Stimulated activated naive CD4-positive, alpha-beta T cell treated with Interleukin-2 at 50 U/mL for 16 hours (primary cell): ENCODE measurements around the gene SHISA6.

ENCODE experiments used
- DNase-seq: peaks from one replicate; lab custom pipeline; 2025; lab: John Stamatoyannopoulos, UW

The SHISA6 gene

DNA sequence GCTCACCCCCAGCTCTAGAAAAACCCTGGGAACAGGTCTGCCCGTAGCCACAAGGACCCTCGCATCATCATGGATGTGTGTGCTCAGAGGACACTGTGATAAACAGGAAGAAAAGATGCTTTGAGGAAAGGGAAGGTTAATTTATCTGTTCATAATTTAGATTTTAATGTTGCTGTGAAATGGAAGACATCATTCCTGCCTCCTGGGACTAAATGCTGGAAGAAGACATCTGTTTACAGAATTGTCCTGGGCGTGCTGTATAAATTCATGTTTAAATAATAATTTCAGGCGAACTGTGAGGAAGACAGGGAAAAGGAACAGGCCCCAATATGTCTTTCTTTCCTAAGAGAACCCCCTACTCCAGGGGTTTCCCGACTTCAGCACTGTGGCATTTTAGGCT, 112.6 kb downstream of the SHISA6 start:
- no peak for DNase-seq

DNA sequence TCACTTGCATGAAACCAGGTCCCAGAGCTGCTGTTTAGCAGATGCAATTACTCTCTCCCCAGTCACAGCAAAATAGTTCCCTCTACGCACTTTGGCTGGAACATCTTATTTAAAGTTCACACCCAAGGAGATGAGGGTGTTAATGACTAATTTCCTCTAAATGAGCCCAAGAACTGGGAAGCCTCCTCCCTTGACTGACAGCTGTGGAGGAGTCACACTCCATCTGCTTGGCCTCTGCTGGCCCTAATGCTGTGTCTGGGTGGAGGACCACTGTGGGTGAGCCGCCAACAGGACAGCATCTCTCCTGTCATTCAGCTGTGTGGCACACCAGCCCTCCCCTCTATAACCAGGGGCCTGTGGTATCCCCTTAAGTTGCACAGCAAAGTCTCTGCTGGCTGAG, 115.4 kb downstream of the SHISA6 start:
- DNase-seq: no peak

DNA sequence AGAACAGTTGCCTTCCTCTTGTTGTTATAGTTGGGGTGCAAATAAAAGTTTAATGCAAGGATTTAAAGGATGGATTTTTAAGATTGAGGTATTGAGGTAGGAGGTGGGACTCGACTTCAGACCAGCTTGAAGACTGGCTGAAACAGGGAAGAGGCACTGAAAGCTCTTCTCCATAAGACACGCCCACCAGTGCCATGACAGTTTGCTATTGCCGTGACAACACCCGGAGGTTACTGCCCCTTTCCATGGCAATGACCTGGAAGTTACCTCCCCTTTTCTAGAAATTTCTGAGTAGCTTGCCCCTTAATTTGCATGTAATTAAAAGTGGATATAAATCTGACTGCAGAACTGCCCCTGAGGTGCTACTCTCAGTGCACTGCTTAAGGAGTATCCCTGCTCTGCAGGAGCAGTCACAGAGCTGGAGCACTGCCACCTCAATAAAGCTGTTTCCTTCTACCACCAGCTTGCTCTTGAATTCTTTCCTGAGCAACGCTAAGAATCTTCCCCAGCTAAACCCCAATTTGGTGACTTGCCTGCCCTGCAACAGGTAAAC, 122.6 kb downstream of the SHISA6 start:
- DNase-seq: no peak

DNA sequence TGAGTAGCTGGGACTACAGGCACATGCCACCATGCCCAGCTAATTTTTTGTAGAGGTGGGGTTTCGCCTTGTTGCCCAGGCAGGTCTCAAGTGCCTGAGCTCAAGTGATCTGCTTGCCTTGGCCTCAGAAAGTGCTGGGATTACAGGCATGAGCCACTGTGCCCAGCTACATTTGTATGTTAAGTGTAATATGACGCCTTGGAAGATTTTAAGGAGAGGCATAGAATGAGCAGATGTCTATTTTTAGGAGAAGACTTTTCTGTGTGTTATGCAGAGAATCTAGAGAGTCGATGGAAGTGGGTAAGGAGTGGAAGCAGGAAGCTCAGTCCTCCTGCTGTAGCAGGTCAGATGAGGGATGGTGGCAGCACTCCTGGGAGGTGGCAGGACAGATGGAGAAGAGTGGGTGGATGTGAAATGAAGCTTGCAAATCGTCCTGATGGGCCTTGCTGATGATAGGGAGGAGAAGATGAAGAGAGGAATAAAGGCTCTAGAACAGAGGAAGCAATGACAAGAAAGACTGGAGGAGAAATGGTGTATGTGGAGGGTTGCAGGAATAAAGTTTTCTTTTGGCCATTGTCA, 125.3 kb downstream of the SHISA6 start:
- no peak for DNase-seq

DNA sequence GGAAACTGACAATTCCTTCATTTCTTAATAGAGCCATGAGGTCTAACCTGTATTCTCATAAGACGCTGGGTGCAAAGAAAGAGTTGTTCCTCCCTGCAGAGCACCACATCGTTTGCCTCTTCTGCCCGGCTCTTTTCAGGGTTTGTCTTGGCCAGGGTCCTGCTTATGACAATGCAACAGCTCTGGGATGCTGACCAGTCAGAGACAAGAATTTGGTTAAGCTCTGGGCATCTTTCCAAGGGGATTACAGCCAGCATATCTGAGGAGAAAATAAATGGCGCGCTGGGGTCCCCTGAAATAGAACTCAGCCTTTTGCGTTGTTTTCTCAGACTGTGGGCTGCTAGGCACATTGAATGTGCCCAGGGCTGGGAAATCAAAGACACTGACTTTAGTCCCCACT, 128.6 kb downstream of the SHISA6 start:
- DNase-seq: no peak

DNA sequence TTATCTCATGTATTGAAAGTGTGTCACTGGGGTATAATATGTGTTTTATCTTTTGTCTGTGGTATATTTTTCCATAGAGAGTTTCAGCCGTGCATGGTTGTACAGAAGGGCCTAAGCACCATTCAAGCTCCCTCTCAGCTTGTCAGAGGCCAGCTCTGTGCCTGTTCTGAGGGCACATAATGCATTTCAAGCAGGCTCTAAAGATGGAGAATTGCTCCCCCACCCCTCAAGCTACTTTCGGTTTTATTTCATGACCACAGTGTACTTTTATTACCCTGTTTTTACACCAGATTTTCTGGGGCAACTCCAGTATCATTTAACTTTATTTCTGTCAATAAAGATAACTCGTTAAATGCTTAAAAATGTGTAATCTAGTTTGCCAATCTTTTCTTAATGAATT, 131.7 kb downstream of the SHISA6 start:
- no peak for DNase-seq

DNA sequence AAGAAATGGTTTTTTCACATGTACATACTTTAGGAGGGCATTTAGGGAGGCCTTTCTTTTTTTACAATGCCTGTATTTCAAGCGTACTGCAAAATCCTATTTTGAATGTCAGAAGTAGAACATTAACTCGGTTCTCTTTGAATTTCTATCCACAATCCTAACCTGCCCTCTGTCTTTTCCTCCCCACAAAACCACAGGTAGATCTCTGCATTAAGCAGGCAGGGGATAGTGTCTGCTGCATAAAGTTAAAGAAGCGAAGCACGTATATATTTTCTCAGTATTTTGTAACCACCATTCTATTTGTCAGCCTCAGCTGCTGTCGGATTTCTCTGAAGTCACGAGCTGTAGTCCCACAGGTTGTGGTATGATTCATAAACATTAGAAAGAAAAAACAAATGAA, 137.5 kb downstream of the SHISA6 start:
- no peak for DNase-seq

DNA sequence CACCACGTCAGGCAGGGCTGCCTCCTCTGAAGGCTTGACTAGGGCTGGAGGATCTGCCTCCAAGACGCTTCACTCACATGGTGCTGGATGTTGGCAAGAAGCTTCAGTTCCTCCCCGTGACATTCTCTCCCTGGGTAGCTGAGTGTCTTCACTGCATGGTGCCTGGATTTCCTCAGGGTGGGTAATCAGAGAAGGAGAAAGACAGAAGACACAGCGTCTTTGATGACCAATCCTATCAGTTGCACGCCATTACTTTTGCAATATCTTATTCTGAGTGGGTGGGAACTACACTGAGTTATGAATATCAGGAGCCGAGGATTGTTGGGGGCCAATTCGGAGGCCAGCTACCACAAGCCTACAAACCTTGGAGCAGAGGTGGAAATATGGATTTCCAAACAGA, 139.7 kb downstream of the SHISA6 start:
- DNase-seq: no peak

DNA sequence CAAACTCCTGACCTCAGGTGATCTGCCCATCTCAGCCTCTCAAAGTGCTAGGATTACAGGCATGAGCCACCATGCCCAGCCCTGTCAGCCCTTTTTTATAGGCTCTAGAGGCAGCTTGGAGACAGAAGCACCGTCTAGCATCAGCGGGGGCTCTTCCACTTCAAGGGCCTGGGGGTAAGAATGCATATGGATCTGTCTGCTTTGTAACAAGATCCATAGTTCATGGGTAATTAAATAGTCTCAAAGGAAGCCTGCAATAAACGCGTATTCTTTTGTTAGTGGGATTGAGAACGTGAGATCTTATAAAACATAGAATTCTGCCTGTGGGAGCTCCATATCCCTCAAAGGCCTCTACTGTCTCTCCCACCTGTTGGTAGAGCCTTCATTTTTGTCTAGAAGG, 142.1 kb downstream of the SHISA6 start:
- DNase-seq: no peak

DNA sequence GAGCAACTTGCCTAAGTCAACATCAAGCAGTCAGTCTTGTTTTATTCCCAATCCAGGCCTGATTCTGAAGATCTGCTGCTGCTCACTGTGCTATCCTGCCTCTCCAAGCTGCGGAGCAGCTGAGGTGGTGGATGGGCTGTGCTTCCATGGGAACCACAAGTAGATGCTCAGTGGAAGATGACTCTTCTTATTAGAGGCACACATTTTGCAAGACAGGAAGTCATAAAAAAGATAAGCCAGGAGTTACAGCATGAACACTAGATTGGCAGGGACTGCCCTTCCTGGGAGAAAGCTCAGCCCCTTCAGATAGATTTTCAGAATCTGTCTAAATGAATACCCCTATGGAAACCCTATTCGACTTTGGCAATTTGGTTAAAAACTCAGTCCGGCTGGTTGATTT, 143.1 kb downstream of the SHISA6 start:
- DNase-seq: no peak

DNA sequence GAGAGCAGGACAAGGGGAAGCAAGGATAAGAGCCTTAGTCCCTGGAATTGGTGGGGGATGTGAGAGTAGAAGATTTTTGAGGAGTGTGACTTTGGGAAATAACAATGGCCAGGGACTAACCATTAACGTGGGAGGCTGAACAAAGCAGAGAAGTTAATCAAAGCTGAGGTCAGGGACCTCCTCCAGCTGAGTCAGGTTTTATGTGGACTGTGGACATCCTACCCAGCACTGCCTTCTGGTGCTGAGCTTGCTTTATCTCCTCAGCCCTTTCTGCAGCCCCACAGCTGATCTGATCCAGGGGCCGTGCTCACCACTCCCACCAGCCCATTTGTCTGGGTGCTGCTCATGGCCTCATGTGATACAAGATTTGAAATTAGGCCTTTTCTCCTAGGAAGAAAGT, 146.6 kb downstream of the SHISA6 start:
- DNase-seq: no peak

DNA sequence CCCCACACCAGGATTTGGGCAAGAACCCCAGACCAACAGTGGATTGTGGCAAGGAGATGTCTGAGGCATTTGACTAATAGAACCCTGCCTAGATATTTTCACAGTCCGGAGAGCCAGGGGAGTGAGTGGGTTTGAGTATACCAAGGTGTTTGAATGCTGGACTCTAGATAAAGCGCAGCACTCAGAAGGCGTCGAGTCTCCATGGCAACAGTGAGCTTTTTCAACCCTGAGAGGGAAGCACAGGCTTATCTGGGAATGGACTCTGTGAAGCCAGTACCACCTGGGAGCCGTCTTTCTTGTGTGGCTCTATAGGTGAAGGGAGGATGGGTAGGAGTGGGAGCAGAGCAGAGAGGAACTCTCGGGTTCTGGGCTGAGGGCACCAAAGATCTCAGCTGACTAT, 147.0 kb downstream of the SHISA6 start:
- DNase-seq: no peak

DNA sequence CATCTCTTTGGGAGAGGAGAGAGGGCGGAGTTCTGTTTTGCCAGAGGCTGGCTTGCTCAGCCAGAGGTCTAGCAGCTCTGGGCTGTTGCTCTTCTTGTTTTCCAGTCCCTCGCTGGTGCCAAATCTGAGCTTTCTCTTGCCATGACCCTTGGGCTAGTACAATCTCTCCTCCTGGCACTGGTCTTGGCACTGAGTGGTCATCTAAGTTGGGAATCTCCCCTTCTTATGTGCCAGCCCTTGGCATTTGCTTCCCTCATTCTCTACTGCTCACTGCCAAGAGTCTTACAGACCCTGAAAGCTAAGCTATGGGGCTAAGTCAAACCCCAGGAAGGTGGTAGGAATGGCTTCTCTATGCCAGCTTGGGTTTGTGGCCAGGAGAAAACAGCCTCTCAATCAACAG, 148.6 kb downstream of the SHISA6 start:
- DNase-seq: no peak

DNA sequence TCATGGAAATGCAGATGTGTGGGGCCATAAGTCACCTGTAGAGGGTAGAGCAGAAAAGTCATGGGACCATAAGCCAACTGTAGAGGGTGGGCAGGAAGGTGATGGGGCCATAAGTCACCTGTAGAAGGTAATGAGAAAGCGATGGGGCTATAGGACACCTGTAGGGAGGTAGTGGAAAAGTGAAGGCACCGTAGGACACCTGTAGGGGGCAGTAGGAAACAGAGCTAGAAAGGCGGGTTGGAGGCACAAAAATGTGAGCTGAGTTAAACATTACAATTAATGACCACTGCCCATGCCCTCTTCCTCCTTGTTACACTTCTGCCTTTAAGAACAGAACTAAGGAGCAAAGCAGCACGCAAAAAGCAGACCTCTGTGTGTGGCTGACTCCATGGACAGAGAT, 150.1 kb downstream of the SHISA6 start:
- DNase-seq: no peak

DNA sequence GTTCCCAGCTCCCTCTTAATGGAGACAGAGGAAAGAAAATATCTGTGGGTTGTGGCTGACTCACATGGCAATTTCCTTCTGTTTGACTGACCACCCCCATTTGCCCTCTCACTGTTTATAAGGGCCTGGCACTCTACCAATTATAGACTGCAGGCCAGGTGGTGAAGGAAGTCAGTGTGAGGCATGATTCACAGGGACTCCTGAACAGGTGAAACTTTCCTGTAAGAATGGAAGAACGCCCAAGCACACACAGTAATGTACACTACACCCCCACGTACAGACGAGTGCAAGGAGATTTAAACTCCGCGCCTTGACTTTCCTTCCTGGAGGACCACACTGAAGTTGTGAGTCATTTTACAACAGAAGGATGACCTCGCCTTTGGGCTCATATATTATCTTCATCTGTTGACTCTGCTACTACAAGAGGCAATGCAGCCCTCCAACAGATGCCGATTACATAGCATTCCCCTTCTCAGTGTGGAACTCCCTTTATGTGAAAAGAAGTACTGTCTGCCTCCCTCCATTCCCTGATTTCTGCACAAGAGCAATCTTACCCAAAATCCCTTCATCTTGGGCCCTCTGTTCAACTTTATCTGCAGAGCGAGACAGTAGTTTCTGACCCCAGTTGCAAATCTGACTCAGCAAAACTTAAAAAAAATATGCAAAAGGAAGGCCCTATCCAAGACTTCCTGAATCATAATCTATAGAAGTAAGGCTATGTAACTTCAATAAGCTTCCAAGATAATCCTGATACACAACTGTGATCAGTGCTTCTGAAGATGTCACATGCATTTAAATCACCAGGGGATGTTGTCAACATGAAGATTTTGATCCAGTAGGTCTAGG, 163.6 kb downstream of the SHISA6 start:
- DNase-seq: no peak

DNA sequence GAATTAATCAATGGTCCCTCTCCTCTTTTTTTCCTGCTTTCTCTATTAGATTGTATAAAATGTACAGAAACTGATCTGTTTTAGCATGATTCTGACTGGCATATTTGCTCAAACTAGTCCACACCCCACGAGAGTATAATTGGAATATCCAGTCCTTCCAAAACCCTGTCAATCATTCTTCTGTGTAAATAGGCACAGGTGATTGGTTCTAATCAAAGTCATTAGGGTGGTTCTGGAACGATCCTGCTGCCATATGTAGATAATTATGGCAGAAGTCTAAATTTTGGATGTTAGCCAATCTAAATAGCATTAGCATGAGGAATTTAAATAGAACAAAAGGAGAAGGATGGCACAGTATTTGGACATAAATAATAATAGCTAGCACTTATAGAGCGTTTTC, 165.7 kb downstream of the SHISA6 start:
- no peak for DNase-seq

DNA sequence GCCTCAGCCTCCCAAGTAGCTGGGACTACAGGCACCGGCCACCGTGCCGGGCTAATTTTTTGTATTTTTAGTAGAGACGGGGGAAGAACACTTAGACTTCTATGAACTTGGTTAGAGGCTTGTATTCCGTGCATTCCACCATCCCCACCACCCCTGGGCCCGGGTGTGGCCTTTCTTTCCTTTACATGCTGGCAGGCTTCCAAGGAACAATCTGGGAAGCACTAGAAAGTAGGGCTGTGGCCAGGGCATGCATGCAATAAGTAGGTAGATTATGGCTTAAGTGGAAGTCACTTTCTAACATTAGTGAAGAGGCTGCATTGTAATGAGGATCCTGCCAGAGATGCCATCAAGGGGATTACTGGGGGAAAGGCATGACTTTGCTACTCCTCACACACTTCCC, 171.6 kb downstream of the SHISA6 start:
- DNase-seq: no peak

DNA sequence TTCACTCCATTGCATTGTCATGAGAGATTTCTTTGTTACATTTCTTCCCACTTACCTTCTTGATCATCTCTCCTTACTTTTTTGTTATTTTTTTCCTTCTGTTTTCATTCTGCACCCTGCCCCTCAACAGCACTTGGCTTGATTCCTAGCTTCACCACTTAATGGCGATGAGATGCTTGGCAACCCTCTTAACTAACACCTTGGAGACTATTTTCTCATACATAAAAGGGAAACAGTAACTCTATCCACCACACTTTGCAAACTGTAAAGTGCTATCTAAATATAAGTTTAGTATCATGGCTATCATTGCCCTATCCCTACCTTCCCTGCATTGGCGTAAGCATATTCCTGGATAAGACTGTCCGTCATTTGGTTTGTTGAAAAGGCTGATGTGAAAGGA, 177.3 kb downstream of the SHISA6 start:
- DNase-seq: no peak

DNA sequence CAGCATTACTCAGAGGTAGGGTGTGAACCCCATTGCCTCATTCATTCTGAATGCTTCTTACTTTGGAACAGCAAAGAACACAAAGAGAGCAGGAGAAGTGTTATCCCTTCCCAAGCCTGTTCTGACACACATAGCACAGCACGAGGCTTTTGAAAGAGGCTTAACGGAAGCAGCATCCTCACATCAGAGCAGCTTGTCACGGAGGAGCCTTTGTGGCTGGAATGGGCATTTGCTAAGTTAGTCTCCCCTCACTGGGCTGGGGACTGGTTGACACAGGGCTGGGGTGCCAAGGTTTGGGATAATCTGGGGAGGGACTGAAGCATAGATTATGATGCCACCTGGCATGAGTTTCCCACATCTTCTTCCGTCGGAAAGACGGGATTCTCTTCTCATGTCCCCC, 189.7 kb downstream of the SHISA6 start:
- DNase-seq: no peak

DNA sequence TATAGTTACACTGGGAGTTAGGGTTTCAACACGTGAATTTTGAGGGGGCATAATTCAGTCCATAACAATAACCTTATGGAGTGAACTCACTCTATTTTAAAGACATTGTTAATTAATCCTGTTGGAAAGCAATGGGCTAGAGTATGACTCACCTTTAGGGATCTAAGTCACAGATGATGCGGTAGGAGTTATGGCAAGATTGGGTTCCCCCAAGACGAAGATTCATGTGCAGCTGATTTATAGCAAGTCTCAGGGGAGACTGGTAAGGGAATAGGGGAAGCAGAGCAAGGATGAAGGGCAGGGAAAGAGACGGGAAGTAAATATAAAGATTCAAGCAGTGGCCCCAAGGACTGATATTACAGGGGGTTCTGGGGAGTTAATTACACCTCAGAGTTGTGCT, 197.7 kb downstream of the SHISA6 start:
- no peak for DNase-seq

DNA sequence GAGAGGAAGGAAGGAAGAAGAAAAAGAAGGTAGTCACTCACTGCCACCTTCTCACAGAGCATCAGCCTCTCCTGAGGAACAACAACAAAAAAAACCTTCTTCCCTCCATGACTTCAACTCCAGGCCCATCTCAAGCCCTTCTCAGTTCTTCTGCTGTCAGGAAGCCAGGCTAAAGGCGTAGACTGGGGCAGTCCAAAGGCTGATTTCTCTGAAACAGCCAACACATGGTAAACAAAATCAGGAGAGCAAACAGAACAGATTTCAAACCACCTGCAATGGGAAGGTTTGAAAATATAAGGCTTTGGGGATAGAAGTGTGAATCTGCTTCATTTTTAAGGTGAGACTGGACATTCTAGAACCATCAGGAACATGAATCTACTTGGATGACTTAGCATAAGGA, 200.0 kb downstream of the SHISA6 start:
- no peak for DNase-seq

DNA sequence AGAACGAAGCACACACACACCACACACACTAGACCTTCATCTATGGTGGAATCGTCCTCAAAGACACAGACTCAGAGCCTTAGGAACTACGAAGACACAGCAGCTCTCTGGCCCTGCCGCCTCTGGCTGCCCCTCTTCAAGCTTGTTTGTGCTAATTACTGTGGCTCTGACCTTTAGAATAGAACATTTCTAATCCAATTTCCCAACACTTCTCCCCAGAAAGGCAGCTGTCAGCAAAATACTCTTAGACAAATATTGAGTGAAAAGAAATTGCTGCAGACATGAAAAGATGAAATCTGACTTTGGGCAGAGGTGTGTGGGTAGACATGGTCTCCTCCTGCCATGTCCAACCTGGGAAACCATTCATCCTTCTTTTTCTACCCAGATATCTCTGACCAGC, 205.3 kb downstream of the SHISA6 start:
- no peak for DNase-seq

DNA sequence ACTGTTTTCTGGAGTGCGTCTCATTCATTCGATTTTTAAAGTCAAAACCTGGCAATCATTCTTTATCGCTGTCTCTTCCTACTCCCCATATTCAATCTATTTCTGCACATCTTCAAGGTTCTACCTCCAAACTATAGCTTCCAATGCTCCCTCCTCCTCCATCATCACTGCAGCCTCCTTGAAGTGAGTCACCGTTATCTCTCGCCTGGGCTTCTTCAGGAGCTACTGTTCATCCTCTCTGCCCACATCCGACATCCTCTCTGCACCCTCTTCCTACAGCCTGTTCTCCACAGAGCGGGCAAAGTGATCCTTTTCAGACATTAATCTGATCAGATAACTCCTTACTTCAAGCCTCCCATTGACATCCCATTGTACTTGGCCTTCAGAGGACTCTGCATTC, 213.1 kb downstream of the SHISA6 start:
- no peak for DNase-seq

DNA sequence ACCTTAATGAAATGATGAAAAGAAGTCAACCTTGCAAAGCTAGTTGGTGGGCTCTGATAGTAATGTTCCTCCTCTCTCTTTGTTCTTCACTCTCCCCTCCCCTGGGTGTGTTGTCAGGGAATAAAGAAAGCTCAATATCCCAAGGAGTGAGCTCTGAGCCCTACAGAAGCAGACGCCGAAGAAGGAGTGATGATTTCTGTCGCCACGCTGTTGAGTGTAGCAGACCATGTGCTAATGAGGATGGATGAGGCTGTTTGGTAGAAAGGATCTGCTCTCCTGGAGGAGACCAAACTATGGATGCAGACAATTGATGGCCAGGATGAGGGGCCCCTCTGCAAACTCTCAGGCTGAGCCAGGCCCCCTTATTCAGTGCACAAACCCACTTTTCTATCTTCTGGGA, 217.3 kb downstream of the SHISA6 start:
- no peak for DNase-seq
